Skeletal muscle satellite cell (primary cell): ENCODE results near the gene TMC7.

Experiments used
- H3K27me3 ChIP-seq: 2 replicates; pipeline ENCODE4 v1.7.0; 2013; ENCODE audit warnings: low read length; ENCODE audit not compliant: control insufficient read depth, insufficient read depth
- H3K36me3 ChIP-seq: 2 replicates; pipeline ENCODE4 v1.7.0; 2013; ENCODE audit warnings: mild to moderate bottlenecking, control low read depth, low read length; ENCODE audit not compliant: insufficient read depth
- H3K4me1 ChIP-seq: 2 replicates; pipeline ENCODE4 v1.7.0; 2013; ENCODE audit warnings: low read length; ENCODE audit not compliant: control insufficient read depth, insufficient read depth
- H3K4me2 ChIP-seq: 2 replicates; pipeline ENCODE4 v1.7.0; 2013; ENCODE audit warnings: mild to moderate bottlenecking, low read length
- H3K4me3 ChIP-seq: 2 replicates; pipeline ENCODE4 v1.7.0; 2013; ENCODE audit warnings: low read length
- H3K9ac ChIP-seq: 2 replicates; pipeline ENCODE4 v1.7.0; 2013; ENCODE audit warnings: mild to moderate bottlenecking, low read depth, low read length, moderate library complexity
- H3K9me3 ChIP-seq: replicated peaks from 2 replicates; pipeline ENCODE4 v1.7.0; 2013; ENCODE audit warnings: mild to moderate bottlenecking, control low read depth, low read length

Gene TMC7

GRCh38 chr16:19077879-19078278 lies 94.1 kb downstream of the TMC7 start:
- H3K9me3 ChIP-seq, result no peaks in the 10 kb centered on the region
- no peaks in the 10 kb centered on the region for H3K4me1 ChIP-seq
- H3K4me3 ChIP-seq, result no peak overlapping the region
- no peaks in the 10 kb centered on the region for H3K27me3 ChIP-seq
- H3K4me2 ChIP-seq, result no peak overlapping the region
- peaks cover 21% of the 10 kb centered on the region for H3K36me3 ChIP-seq
- H3K9ac ChIP-seq, result no peak overlapping the region

- Histone ChIP-seq H3K36me3 (peaks cover 3% of the 10 kb centered on the region), H3K4me3 (no peak overlapping the region), H3K4me1 (peaks cover 10% of the 10 kb centered on the region), H3K4me2 (no peak overlapping the region), H3K27me3 (no peaks in the 10 kb centered on the region), H3K9ac (no peak overlapping the region), H3K9me3 (no peaks in the 10 kb centered on the region)
These were observed 99.9 kb downstream of the TMC7 start for GRCh38 chr16:19083670-19084069.

- peaks cover 10% of the 10 kb centered on the region for H3K4me1 ChIP-seq
- H3K9ac ChIP-seq, result no peak overlapping the region
- no peaks in the 10 kb centered on the region for H3K27me3 ChIP-seq
- no peak overlapping the region for H3K4me2 ChIP-seq
- no peaks in the 10 kb centered on the region for H3K36me3 ChIP-seq
- no peak overlapping the region for H3K4me3 ChIP-seq
- H3K9me3 ChIP-seq, result no peaks in the 10 kb centered on the region
These were observed 100.4 kb downstream of the TMC7 start for GRCh38 chr16:19084139-19084538.

- Histone ChIP-seq H3K4me2 (no peak overlapping the region), H3K36me3 (no peaks in the 10 kb centered on the region), H3K9me3 (no peaks in the 10 kb centered on the region), H3K27me3 (no peaks in the 10 kb centered on the region), H3K4me1 (peaks cover 10% of the 10 kb centered on the region), H3K9ac (no peak overlapping the region), H3K4me3 (no peak overlapping the region)
These were observed 101.1 kb downstream of the TMC7 start for GRCh38 chr16:19084879-19085278.

- Histone ChIP-seq H3K36me3 (no peaks in the 10 kb centered on the region), H3K4me3 (peak overlapping the region; percentile 78), H3K4me1 (peaks cover 10% of the 10 kb centered on the region), H3K4me2 (peak overlapping the region; percentile 100), H3K9me3 (no peaks in the 10 kb centered on the region), H3K27me3 (no peaks in the 10 kb centered on the region), H3K9ac (peak overlapping the region; percentile 85)
These were observed 102.0 kb downstream of the TMC7 start for GRCh38 chr16:19085679-19086200.

GRCh38 chr16:19086322-19087199 lies 102.8 kb downstream of the TMC7 start:
- H3K27me3 ChIP-seq, result no peaks in the 10 kb centered on the region
- H3K4me3 ChIP-seq, result peak overlapping the region; percentile 78
- peaks cover 12% of the 10 kb centered on the region for H3K4me1 ChIP-seq
- peak overlapping the region; percentile 85 for H3K9ac ChIP-seq
- H3K36me3 ChIP-seq, result no peaks in the 10 kb centered on the region
- peak overlapping the region; percentile 100 for H3K4me2 ChIP-seq
- no peaks in the 10 kb centered on the region for H3K9me3 ChIP-seq

- Histone ChIP-seq H3K9ac (no peak overlapping the region), H3K9me3 (no peaks in the 10 kb centered on the region), H3K4me2 (no peak overlapping the region), H3K36me3 (no peaks in the 10 kb centered on the region), H3K4me1 (peaks cover 20% of the 10 kb centered on the region), H3K4me3 (no peak overlapping the region), H3K27me3 (no peaks in the 10 kb centered on the region)
These were observed 104.7 kb downstream of the TMC7 start for GRCh38 chr16:19088341-19088916.

- Histone ChIP-seq H3K36me3 (no peaks in the 10 kb centered on the region), H3K27me3 (no peaks in the 10 kb centered on the region), H3K9me3 (no peaks in the 10 kb centered on the region), H3K4me1 (peaks cover 20% of the 10 kb centered on the region), H3K4me2 (no peak overlapping the region), H3K4me3 (no peak overlapping the region), H3K9ac (no peak overlapping the region)
These were observed 105.7 kb downstream of the TMC7 start for GRCh38 chr16:19089410-19089955.

GRCh38 chr16:19090916-19091315 lies 107.2 kb downstream of the TMC7 start:
- Histone ChIP-seq H3K36me3 (no peaks in the 10 kb centered on the region), H3K9ac (no peak overlapping the region), H3K4me1 (peaks cover 19% of the 10 kb centered on the region), H3K4me3 (no peak overlapping the region), H3K27me3 (no peaks in the 10 kb centered on the region), H3K9me3 (no peaks in the 10 kb centered on the region), H3K4me2 (no peak overlapping the region)

DNA sequence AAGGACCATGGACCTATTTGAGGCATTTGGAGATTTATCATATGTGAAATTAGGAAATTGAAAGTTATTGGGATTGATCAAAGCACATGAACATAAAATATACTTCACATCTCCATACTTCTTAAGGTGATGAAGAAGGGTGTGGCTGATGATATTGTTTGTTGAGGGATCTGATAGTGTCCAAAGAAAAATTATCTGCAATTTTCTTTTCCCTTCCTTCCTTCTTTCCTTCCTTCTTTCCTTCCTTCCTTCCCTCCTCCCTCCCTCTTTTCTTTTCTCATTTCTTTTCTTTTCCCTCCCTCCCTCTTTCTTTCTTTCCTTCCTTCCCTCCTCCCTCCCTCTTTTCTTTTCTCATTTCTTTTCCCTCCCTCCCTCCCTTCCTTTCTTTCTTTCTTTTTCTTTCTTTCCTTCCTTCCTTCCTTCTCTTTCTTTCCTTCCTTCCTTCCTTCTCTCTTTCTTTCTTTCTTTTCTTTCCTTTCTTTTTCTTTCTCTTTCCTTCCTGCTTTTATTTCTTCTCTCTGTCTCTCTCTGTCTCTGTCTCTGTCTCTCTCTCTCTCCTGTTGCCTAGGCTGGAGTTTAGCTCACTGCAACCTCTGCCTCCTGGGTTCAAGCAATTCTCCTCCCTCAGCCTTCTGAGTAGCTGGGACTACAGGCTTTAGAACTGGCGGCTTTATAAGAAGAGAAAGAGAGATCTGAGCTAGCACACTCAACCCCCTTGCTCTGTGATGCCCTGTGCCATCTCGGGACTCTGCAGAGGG lies 109.1 kb downstream of the TMC7 start:
- no peaks in the 10 kb centered on the region for H3K36me3 ChIP-seq
- H3K4me3 ChIP-seq, result peak overlapping the region; percentile 44
- H3K4me1 ChIP-seq, result peaks cover 14% of the 10 kb centered on the region
- H3K4me2 ChIP-seq, result peak overlapping the region; percentile 69
- H3K27me3 ChIP-seq, result no peaks in the 10 kb centered on the region
- no peaks in the 10 kb centered on the region for H3K9me3 ChIP-seq
- H3K9ac ChIP-seq, result peak overlapping the region; percentile 33
